ENCODE results near the gene AP1S1.

DNA sequence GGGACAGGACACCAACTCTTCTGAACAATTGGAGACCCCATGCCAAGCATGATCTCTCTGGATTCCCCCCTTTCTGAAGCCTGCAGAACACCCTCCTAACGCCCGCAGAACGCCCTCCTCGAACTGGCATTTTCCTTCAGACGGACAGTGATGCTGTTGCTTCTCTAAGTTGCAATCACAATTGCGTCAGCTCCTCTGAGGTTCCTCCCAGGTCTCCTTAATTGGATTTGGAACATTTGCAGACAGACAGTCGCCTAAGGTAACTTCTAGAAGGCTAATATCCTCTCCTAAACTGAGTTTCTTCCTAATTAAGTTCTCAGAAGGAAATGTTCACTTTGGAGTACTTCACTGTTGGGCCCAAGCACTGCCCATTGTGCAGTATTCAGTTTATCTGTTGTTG, 47.9 kb upstream of the AP1S1 start:
- TF ChIP-seq EZH2 (IDR thresholded peaks at IDR 0.05; ENCODE audit: insufficient read depth, poor library complexity, severe bottlenecking) (no peak), EZH2phosphoT487 (IDR thresholded peaks at IDR 0.05; ENCODE audit: insufficient read depth, low read depth) (no peak)

Measured in GM23248 (cell line).